Loucy (cell line): ENCODE measurements around the gene RXRA.

ENCODE experiments used
- H2AFZ ChIP-seq: fragments of 200-600 bp; sonication (generic); 2 replicates; pipeline ENCODE4 v1.6.0; 2016; ENCODE audit warnings: antibody characterized with exemption, mild to moderate bottlenecking, low read length, moderate library complexity
- H3F3A ChIP-seq: fragments of 200-600 bp; 2 replicates; pipeline ENCODE4 v1.6.0; 2016; ENCODE audit warnings: antibody characterized with exemption, low read depth, mild to moderate bottlenecking
- H3K27me3 ChIP-seq: fragments of 200-600 bp; sonication (generic); 2 replicates; pipeline ENCODE4 v1.6.1; 2014; ENCODE audit warnings: low read length, mild to moderate bottlenecking; ENCODE audit not compliant: insufficient read depth, poor library complexity, severe bottlenecking
- H3K36me3 ChIP-seq: fragments of 200-600 bp; sonication (generic); 2 replicates; pipeline ENCODE4 v1.6.1; 2016; ENCODE audit warnings: low read length; ENCODE audit not compliant: insufficient read depth
- H3K4me1 ChIP-seq: fragments of 200-600 bp; sonication (generic); 2 replicates; pipeline ENCODE4 v1.5.1; 2014; ENCODE audit warnings: low read length, mild to moderate bottlenecking; ENCODE audit not compliant: insufficient read depth, poor library complexity, severe bottlenecking
- H3K4me2 ChIP-seq: fragments of 200-600 bp; sonication (generic); 2 replicates; pipeline ENCODE4 v1.6.0; 2014; ENCODE audit warnings: antibody characterized with exemption, low read length, low read depth, mild to moderate bottlenecking; ENCODE audit not compliant: poor library complexity, severe bottlenecking
- H3K4me3 ChIP-seq: fragments of 200-600 bp; sonication (generic); 2 replicates; pipeline ENCODE4 v1.5.1; 2014; ENCODE audit warnings: low read length, mild to moderate bottlenecking, mixed read lengths; ENCODE audit not compliant: poor library complexity, severe bottlenecking
- H3K79me2 ChIP-seq: fragments of 200-600 bp; sonication (generic); 2 replicates; pipeline ENCODE4 v1.6.1; 2014; ENCODE audit warnings: low read length; ENCODE audit not compliant: insufficient read depth
- H3K9ac ChIP-seq: fragments of 200-600 bp; sonication (generic); 2 replicates; pipeline ENCODE4 v1.6.0; 2014; ENCODE audit warnings: mild to moderate bottlenecking, low read depth, low read length, moderate library complexity; ENCODE audit not compliant: poor library complexity, severe bottlenecking
- H3K9me2 ChIP-seq: fragments of 200-600 bp; sonication (generic); replicated peaks from 2 replicates; pipeline ENCODE4 v1.6.1; 2016; ENCODE audit warnings: low read depth, low read length, mixed read lengths
- H3K9me3 ChIP-seq: fragments of 200-600 bp; sonication (generic); 2 replicates; pipeline ENCODE4 v1.6.1; 2014; ENCODE audit warnings: mild to moderate bottlenecking, antibody characterized with exemption, low read length, low read depth; ENCODE audit not compliant: insufficient read depth
- H4K20me1 ChIP-seq: fragments of 200-600 bp; sonication (generic); 2 replicates; pipeline ENCODE4 v1.6.0; 2014; ENCODE audit warnings: antibody characterized with exemption, low read length, mild to moderate bottlenecking; ENCODE audit not compliant: insufficient read depth, poor library complexity, severe bottlenecking
- EZH2phosphoT487 ChIP-seq: fragments of 200-600 bp; IDR thresholded peaks from 2 replicates; pipeline ENCODE4 v1.6.1; 2018; ENCODE audit warnings: antibody characterized with exemption, mild to moderate bottlenecking, moderate library complexity, borderline replicate concordance
- TF ChIP-seq, protein P1 (sequence below): fragments of 200-600 bp; sonication (generic); conservative IDR thresholded peaks from 2 replicates; pipeline ENCODE4 v1.5.1; 2014; ENCODE audit warnings: mild to moderate bottlenecking, antibody characterized with exemption, low read length

RXRA gene

DNA sequence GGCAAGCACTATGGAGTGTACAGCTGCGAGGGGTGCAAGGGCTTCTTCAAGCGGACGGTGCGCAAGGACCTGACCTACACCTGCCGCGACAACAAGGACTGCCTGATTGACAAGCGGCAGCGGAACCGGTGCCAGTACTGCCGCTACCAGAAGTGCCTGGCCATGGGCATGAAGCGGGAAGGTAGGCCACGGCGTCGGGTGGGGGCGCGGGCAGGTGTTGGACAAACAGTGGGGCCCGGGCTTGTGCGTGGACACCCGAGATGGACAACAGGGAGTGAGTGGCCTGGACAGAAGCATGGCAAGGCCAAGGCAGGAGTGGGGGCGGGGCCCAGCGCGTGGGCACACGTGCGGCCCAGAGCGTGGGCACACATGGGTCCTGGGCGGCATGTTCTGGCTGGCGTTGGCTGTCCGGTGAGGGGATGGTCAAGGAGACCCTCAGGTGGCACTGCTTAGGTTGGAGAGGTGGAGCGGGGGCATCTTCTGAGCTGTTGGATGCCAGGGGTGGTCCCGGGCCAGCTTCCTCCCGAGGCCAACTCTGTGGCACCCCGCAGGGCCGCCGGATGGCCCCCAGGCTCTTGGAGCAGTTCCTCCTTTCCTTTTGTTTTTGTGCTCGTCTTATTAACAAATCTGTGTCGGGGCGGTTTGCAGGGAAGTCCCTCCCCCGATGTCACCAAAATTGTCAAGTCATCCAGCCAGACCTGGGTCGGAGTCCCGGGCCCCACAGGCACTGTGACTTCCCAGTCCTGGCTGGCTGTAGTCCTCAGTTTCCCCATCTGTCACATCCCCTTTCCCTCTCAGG lies 82.9 kb downstream of the RXRA start:
- Histone ChIP-seq H3K4me1 (peaks cover 40% of the 10 kb centered on the region), H3K27me3 (no peaks in the 10 kb centered on the region), H3K9me2 (no peaks in the 10 kb centered on the region), H3K9me3 (no peaks in the 10 kb centered on the region), H2AFZ (no peak overlapping the region), H4K20me1 (peaks cover 77% of the 10 kb centered on the region), H3K36me3 (peaks cover 73% of the 10 kb centered on the region; the same call in 1 of the 2 replicates), H3K4me3 (no peak overlapping the region), H3F3A (0 out of 2 replicates have a peak, but pooled peaks cover 4% of the 10 kb centered on the region), H3K79me2 (peaks cover 97% of the 10 kb centered on the region), H3K4me2 (no peak overlapping the region), H3K9ac (no peak overlapping the region)
- TF ChIP-seq, protein P1, sequence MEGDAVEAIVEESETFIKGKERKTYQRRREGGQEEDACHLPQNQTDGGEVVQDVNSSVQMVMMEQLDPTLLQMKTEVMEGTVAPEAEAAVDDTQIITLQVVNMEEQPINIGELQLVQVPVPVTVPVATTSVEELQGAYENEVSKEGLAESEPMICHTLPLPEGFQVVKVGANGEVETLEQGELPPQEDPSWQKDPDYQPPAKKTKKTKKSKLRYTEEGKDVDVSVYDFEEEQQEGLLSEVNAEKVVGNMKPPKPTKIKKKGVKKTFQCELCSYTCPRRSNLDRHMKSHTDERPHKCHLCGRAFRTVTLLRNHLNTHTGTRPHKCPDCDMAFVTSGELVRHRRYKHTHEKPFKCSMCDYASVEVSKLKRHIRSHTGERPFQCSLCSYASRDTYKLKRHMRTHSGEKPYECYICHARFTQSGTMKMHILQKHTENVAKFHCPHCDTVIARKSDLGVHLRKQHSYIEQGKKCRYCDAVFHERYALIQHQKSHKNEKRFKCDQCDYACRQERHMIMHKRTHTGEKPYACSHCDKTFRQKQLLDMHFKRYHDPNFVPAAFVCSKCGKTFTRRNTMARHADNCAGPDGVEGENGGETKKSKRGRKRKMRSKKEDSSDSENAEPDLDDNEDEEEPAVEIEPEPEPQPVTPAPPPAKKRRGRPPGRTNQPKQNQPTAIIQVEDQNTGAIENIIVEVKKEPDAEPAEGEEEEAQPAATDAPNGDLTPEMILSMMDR, result no peak
- TF ChIP-seq EZH2phosphoT487, result no peak

- no peak overlapping the region for H3K4me2 ChIP-seq
- H4K20me1 ChIP-seq, result peaks cover 77% of the 10 kb centered on the region
Observed at GRCh38 chr9:134410071-134410834, 84.0 kb downstream of the RXRA start.

GRCh38 chr9:134410835-134411217 lies 84.6 kb downstream of the RXRA start:
- no peaks in the 10 kb centered on the region for H3K9me3 ChIP-seq
- H3K9ac ChIP-seq, result no peak overlapping the region
- H2AFZ ChIP-seq, result no peak overlapping the region
- peaks cover 23% of the 10 kb centered on the region for H3K4me1 ChIP-seq
- H3K9me2 ChIP-seq, result no peaks in the 10 kb centered on the region
- no peak overlapping the region for H3K4me2 ChIP-seq
- H4K20me1 ChIP-seq, result peaks cover 76% of the 10 kb centered on the region
- H3K36me3 ChIP-seq, result peaks cover 69% of the 10 kb centered on the region; the same call in 1 of the 2 replicates
- H3K27me3 ChIP-seq, result no peaks in the 10 kb centered on the region
- TF ChIP-seq EZH2phosphoT487, result no peak
- TF ChIP-seq, protein P1, result no peak
- H3K4me3 ChIP-seq, result no peak overlapping the region
- 0 out of 2 replicates have a peak, but pooled peaks cover 4% of the 10 kb centered on the region for H3F3A ChIP-seq
- peaks cover 84% of the 10 kb centered on the region for H3K79me2 ChIP-seq

More at GRCh38 chr9:134410071-134410834, 84.0 kb downstream of the RXRA start:
- Histone ChIP-seq H3K9ac (no peak overlapping the region), H3K4me1 (peaks cover 29% of the 10 kb centered on the region), H3K4me3 (no peak overlapping the region), H3K9me2 (no peaks in the 10 kb centered on the region), H3K79me2 (peaks cover 90% of the 10 kb centered on the region), H3K27me3 (no peaks in the 10 kb centered on the region), H3F3A (0 out of 2 replicates have a peak, but pooled peaks cover 4% of the 10 kb centered on the region), H3K36me3 (peaks cover 70% of the 10 kb centered on the region; the same call in 1 of the 2 replicates), H2AFZ (no peak overlapping the region), H3K9me3 (no peaks in the 10 kb centered on the region)
- no peak for TF ChIP-seq EZH2phosphoT487
- TF ChIP-seq, protein P1, result no peak
